Ovary (tissue), 3 donors: ENCODE data around the gene FANCC.

ENCODE experiments used
- EP300 ChIP-seq: sonication (generic); formaldehyde crosslinking; IDR thresholded peaks from one replicate; pipeline ENCODE4 v1.6.1; 2017; ENCODE audit warnings: antibody characterized with exemption
- POLR2A ChIP-seq: fragments of 450-650 bp; IDR thresholded peaks from one replicate; pipeline ENCODE4 v1.6.1; 2017; ENCODE audit warnings: antibody characterized with exemption, mild to moderate bottlenecking, moderate library complexity
- TF ChIP-seq, protein P1 (sequence below), 3 donors: fragments of 450-650 bp in 2 of 3; fragments of 200-600 bp in 1 of 3; IDR thresholded peaks; one replicate each; pipeline versions ENCODE4 v1.5.1 to v1.8.0; 2016 to 2022; ENCODE audit warnings: antibody characterized with exemption in 3 of 3, mild to moderate bottlenecking in 1 of 3
- donor health status: DM: no; HTN: no; CAD: no.

DNA sequence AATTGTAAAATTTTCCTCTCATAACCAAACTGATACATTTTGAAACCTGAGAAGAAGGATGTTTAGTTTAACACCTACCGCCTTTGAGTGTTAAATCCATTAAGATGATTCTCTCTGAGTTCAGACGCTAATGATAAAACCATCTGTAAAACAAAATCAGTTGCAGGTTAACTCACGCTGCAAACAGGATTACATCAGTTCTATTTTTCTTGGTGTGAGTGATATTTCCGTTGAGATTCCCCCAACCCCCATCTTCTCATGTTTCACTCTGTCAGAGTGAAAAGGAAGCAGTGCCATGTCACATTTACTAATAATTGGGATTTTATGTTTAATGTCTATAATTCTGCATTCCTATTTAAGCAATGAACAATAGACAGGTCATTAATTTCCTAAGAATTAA, 146.5 kb downstream of the FANCC start:
- TF ChIP-seq, protein P1, sequence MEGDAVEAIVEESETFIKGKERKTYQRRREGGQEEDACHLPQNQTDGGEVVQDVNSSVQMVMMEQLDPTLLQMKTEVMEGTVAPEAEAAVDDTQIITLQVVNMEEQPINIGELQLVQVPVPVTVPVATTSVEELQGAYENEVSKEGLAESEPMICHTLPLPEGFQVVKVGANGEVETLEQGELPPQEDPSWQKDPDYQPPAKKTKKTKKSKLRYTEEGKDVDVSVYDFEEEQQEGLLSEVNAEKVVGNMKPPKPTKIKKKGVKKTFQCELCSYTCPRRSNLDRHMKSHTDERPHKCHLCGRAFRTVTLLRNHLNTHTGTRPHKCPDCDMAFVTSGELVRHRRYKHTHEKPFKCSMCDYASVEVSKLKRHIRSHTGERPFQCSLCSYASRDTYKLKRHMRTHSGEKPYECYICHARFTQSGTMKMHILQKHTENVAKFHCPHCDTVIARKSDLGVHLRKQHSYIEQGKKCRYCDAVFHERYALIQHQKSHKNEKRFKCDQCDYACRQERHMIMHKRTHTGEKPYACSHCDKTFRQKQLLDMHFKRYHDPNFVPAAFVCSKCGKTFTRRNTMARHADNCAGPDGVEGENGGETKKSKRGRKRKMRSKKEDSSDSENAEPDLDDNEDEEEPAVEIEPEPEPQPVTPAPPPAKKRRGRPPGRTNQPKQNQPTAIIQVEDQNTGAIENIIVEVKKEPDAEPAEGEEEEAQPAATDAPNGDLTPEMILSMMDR (IDR thresholded peaks at IDR 0.05) = no peak
- TF ChIP-seq POLR2A (no peak), EP300 (no peak)
